GM21423 (cell line): ENCODE measurements around the gene THADA.
"Not testable (repeated sequence)": the region's sequence is repeated elsewhere in the genome, so short reads cannot be mapped to it uniquely, and the experiment has no call there.

Experiments
- ATAC-seq: cut with Tn5 transposase; IDR thresholded peaks from one replicate; pipeline ENCODE4 v1.9.1; 2021; ENCODE audit warnings: mild to moderate bottlenecking, moderate library complexity; ENCODE audit not compliant: unreplicated experiment

The THADA gene, protein sequence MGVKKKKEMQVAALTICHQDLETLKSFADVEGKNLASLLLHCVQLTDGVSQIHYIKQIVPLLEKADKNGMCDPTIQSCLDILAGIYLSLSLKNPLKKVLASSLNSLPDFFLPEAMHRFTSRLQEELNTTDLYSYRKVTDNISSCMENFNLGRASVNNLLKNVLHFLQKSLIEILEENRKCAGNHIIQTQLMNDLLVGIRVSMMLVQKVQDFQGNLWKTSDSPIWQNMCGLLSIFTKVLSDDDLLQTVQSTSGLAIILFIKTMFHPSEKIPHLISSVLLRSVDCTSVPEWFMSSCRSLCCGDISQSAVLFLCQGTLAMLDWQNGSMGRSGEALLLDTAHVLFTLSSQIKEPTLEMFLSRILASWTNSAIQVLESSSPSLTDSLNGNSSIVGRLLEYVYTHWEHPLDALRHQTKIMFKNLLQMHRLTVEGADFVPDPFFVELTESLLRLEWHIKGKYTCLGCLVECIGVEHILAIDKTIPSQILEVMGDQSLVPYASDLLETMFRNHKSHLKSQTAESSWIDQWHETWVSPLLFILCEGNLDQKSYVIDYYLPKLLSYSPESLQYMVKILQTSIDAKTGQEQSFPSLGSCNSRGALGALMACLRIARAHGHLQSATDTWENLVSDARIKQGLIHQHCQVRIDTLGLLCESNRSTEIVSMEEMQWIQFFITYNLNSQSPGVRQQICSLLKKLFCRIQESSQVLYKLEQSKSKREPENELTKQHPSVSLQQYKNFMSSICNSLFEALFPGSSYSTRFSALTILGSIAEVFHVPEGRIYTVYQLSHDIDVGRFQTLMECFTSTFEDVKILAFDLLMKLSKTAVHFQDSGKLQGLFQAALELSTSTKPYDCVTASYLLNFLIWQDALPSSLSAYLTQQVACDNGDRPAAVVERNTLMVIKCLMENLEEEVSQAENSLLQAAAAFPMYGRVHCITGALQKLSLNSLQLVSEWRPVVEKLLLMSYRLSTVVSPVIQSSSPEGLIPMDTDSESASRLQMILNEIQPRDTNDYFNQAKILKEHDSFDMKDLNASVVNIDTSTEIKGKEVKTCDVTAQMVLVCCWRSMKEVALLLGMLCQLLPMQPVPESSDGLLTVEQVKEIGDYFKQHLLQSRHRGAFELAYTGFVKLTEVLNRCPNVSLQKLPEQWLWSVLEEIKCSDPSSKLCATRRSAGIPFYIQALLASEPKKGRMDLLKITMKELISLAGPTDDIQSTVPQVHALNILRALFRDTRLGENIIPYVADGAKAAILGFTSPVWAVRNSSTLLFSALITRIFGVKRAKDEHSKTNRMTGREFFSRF (N-terminal part only)

DNA sequence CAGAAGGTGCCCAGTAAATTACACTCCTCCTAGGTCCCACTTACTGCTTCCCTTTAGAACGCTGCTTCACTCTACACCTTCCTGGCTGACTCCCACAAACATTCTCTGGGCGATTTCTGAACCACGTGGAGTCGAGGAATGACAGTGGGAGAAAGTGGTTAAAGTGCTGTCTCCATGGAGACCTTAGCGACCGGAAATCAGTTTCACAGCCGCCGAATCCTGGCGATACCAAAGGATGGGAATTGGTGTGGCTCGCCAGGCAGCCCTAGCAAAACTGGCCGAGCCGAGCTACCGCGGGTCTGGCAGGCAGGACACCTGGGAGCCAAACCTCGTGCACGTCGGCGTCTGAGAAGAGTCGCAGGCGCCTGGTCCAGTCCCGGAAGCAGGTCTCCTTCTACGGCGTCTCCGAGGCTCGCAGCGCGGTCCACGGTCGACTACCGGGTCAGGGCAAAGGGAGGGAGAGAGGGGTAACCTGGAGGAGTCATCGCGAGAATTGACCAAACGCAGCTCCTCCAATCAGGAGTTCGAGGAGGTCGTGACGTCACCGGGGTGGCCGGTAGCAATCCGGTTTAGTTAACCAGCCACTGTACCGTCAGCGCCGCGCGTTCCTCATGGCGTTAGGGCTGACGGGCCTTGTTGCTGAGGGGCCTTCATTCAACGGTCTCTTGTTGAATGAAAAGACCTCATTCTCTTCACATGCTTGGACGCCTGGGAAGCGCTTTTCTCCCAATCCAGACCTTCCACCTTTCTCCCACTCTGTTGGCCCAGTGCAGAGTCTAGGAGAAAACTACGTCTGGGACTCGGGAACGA is at the start of gene THADA:
THADA (minus strand) TSS at position 436 of the 810 bp plus-strand sequence. CDS start 3,646 bp downstream, outside the sequence.
- peak; percentile 98 for ATAC-seq

DNA sequence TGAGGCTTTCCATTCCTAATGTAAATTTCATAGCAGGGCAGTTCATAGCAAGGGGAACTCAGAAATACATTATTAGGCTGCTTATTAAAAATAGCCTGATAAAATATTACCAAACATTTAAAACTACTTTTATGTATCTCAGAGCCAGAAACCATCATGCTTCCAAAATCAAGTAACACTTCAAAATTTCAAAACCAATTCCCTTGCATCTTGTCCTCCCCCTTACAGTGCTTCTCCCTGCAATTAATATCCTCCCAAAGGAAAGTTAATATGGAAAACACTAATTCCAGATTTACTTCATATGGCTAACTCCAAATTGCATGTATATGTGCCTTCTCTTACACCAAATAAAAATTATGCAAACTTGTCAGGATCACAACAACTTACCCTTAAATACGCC is 47.8 kb upstream of the THADA start:
- no peak for ATAC-seq

DNA sequence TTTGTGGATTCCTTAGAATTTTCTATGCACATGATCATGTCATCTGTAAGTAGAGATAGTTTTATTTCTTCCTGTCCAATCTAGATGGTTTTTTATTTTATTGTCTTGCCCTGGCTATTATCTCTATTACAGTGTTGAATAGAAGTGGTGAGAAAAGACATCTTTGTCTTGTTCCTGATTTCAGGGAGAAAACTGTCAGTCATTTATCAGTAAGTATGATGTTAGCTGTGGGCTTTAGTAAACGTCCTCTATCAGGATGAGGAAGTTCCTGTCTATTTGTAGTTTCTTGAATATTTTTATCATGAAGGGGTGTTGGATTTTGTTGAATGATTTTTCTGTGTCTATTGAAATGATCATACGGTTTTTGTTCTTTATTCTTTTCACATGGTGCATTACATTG is 46.5 kb upstream of the THADA start:
- no peak for ATAC-seq

DNA sequence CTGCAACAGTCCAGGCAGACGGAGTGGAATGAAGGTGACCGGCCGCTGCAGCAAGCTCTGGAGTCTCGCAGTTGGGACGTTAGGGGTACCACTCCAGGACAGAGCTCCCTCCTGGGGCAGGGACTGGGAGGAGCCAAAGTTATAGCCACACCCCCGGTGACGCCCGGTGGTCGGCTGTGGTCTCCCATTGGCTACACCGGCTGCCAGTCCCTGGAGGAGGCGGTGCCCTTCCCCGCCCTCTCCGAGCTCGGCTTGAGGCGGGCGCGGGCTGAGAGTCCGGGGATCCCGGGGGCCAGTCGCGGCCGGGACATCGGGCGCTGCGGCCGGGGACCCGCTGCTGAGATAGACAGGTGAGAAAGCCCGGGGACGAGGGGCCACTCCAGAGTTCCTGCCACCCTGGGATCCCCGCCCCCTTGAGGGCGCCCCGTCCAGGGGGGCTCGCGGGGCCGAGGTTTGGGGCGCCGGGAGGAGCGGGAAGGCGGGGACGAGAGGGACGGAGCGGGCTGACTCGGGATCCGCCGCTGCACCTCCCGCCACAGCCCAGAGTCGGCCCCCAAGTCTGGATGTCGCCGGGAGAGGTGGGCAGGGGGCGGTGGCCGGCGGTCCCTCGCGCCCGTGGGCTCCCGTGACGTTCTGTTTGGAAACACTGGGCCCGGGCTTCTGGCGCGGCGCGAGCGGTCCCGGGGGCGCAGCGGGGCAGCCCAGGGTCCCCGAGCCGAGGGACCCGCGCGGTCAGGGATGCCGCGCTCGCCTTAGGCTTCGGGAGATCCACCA is 41.4 kb upstream of the THADA start, which contains the start of gene PLEKHH2:
PLEKHH2 (plus strand) TSS at position 231 of the 774 bp plus-strand sequence. CDS start 7,414 bp downstream, outside the sequence.
- ATAC-seq: peak; percentile 100

DNA sequence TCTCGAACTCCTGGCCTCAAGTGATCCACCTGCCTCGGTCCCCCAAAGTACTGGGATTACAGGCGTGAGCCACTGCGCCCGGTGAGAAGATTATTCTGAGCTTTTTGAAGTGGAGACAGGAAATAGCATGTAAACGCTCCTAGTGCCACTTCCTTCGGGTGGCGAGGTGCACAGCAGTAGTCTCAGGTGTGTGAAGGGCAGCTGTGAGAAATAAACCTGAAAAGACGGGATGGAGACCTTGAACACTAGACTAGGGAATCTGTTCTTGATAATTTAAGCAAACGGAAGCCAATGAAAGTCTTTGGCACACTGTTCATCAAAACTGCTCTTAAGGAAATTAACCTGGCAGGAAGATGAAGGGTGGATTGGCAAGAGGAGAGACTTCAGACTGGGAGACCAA is 40.8 kb upstream of the THADA start:
- no peak for ATAC-seq

DNA sequence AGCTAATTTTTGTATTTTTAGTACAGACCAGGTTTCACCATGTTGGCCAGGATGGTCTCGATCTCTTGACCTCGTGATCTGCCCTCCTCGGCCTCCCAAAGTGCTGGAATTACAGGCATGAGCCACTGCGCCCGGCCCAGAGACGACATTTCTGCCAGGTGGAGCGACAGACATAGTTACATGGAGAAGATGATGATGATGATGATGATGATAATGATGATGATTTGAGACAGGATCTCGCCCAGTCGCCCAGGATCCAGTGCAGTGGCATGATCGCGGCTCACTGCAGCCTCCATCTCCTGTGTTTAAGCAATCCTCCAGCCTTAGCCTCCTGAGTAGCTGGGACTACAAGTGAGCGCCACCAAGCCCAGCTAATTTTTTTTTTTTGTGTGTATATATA is 40.3 kb upstream of the THADA start:
- not testable (repeated sequence) for ATAC-seq

DNA sequence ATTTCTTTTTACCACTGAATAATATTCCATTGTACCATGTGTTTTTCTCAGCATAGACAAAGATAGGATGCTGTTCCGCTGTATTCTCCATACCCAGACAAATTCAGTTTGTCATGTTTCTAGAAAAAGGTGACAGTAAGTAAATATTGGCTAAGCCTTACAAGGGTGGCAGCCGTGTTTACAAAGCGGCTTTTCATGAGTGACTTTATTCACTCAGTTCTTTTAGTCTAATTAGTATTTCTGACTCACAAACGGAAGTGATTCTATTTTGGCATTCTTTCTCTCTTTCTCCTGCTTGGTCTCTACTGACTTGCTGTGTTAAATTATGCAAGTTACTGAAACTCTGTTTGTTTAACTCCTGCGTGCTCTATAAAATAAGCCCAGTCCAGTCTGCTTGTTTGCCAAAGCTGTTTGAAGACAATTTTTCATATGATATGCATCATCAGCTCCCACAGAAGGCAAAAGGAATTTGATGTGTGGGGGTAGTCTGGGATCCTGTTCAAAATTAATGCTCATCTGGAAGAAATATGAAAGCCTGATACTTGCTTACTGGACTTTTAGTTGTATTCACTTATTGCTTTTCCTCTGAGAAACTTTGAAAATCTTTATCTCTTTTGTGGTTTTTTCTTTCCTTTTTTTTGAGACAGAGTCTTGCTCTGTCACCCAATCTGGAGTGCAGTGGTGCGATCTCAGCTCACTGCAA is 38.9 kb upstream of the THADA start:
- ATAC-seq: no peak

DNA sequence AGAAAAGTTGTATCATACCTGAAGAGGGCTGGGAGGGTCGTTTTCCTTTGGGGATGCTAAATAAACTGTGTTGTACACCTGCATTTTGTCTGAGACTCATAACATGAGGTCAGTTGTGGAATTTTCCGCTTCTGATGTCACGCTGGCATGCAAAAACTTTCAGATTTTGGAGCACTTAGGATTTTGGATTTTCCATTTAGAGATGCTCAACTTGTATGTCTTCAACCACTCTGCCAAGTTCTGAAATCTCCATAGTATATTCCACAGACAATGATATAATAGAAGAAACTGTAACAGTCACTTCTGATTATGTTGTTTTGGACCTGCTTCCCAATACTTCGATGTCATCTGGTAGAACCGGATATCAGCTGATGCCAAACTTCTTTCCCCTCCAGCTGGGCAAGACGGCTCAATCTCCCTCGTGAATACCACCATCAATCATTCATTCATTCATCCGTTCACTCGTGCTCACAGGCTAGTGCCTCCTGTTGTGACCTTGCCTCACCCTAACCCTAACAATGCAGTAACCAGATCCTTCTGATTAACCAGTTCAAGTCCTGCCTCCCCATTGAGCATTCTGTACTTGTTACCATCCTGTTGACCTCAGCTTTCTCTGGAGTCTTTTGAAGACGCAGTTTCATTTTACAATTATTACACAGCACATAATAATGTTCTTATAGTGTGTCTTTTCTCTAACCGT is 35.9 kb upstream of the THADA start:
- ATAC-seq: no peak

DNA sequence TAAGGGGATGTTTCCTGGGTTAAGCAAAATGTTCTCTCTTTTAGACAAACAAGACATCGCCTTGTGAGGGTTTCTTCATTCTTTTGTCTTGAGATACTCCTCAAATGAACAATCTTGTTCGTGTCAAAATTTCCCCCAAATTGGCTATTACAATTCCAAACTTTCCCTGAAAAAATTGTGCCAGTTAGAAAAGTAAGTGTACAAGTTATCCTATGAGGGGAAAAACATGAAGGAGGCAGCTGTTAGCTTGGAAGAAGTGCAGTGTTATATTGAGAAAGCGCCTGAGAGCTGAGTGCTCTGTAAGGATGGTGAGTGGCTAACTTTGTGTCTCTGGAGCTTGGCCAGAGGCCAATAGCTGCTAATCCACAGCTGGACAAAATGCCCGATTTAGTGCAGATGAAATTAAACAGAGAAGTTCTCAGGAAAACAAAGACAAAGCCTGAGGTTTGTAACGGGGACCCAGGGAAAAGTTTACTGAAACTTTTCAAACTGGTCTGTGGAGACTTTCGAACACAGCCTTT is 27.2 kb upstream of the THADA start:
- ATAC-seq: no peak

DNA sequence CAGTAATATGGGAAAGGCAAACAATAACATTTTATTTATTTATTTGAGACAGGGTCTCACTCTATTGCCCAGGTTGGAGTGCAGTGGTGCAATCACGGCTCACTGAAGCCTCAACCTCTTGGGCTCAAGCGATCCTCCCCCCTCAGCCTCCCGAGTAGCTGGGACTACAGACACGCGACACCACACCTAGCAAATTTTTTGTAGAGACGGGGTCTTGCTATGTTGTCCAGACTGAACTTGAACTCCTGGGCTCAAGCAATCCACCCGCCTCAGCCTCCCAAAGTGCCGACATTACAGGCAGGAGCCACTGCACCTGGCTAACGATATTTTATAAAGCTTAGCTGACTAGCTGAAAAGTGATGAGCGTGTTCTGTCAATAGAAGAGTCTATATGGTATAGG is 23.7 kb upstream of the THADA start:
- no peak for ATAC-seq

DNA sequence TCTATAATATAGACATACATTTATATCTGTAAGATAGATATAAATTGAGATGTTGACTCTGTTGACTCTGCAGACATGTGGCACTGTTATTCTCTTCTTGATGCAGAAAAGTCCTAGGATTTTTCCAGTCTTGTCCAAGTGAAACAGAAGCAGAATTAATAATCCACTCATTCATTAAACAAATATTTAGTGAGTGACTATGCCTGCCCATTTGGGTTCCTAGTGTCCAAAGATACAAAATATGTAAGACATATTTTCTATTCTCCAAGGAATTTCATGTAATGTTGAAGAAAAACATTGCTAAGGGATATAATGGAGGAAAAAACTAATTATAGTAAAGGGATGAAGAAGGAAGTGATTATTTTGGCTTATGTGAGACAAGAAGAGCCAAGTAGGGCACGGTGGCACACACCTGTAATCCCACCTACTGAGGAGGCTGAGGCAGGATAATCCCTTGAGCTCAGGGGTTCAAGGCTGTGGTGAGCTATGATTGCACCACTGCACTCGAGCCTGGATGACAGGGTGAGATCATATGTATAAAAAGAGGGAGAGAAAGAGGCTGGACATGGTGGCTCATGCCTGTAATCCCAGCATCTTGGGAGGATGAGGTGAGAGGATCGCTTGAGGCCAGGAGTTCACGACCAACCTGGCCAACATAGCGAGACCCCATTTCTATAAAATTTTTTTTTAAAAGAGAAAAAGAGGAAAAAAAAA is 21.3 kb upstream of the THADA start:
- ATAC-seq: no peak

DNA sequence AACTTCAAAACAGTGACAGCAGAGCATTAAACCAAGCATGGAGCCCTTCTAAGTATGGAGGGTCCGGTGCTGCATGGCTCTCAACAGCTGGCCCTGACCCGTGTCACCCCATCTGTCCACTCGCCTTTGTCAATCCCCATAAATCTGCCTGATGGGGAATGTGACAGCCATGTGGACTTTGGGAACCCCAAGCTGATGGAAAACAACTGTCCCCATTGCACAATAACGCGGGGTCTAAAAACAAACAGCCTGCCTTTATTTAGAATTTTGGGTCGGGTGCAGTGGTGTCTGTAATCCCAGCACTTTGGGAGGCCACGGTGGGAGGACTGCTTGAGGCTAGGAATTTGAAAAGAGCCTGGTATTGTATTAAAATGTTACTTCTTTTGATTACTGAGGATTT is 17.1 kb upstream of the THADA start:
- ATAC-seq: no peak

DNA sequence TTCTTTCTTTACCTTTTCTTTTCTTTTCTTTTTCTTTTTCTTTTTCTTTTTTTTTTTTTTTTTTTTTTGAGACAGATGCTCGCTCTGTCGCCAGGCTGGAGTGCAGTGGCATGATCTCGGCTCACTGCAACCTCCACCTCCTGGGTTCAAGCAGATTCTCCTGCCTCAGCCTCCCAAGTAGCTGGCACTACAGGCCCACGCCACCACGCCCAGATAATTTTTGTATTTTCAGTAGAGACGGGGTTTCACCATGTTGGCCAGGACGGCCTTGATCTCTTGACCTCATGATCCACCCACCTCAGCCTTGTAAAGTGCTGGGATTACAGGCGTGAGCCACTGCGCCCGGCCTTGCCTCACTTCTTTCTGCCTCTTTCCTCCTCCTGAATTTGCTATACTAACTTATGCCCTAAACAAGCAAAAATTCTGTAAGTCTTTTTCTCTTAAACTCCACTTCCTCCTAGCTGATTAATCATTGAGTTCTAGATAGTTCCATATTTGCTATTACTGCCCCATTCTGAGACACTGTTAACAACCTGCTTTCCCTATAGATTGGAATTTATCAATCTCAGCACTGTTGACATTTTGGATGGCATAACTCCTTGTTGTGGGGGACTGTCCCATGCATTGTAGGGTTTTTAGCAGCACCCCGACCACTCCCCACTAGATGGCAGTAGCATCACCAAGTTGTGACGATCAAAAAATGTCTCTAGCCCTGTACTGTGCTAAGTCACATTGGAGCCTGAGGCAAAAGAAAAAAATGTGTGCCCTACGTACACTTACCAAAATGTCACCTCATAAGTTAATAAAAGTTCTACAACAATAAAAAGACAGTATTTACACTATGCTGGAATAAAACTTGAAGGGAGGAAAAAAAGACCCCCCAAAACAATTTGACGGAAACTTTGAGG is 16.4 kb upstream of the THADA start:
- no peak for ATAC-seq

DNA sequence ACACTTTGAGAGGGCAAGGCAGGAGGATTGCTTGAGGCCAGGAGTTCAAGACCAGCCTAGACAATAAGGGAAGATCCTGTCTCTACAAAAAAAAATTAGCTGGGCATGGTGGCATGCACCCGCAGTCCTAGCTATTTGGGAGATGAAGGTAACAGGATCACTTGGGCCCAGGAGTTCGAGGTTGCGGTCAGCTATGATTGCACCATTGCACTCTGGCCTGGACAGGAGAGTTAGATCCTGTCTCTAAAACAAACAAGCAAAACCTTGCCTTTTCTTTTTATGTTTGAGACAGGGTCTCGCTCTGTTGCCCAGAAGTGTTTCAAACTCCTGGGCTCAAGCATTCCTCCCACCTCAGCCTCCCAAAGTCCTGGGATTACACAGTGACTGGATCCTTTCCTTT is 14.5 kb upstream of the THADA start:
- no peak for ATAC-seq

DNA sequence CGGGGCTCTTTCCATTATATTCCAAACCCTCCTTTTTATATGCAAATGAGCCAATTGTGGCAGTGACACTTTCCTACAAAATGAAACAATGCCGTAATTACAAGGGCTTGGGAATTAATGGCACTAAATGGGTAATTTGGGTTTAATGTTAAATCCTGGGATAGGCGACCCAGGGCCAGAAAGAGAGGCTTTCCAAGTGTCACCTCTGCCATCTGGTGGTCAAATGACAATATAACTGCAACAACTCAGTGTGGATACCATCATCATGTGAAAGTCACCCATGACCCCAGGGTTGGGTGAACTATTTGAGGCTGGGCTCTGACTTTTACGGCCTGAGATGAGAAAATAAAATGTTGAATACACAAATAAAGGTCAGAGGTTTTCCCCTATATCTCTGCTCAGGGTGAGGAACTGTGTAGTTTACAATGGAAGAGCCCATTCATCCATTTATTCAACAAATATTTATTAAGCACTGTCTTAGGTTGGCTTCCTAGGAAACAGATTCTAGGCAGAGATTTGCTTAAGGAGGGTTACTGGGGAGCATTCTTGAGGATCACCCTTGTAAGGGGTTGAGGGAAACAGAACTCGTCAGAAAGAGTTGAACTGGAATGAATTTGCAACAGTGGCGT is 13.6 kb upstream of the THADA start:
- no peak for ATAC-seq

DNA sequence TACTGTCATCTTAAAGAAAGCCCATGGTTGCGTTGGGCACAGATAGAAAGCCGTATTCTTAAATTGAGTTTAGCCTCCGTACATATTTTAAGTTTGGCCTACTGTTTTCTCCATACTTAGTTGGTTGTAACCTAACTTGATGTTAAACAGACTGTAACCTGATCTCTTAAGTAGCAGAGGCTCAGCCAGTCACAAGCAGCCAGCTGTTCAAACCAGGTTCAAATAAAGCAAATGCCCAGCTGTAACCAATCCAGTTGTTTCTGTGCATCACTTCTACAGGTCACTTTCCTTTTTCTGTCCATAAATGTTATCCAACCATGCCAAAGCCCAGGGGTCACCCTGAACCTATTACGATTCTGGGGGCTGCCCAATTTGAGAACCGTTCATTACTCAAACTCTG is 10.0 kb upstream of the THADA start:
- no peak for ATAC-seq
